Measurements from ENCODE around the gene FMN1. TPM values are rescaled to one million over a fixed set of nuclear protein-coding genes. Genes with fewer than 3 reads are reported as not detected.

FMN1 gene
- total RNA-seq, 1 donor from 2014 or later = 1.6 TPM

DNA sequence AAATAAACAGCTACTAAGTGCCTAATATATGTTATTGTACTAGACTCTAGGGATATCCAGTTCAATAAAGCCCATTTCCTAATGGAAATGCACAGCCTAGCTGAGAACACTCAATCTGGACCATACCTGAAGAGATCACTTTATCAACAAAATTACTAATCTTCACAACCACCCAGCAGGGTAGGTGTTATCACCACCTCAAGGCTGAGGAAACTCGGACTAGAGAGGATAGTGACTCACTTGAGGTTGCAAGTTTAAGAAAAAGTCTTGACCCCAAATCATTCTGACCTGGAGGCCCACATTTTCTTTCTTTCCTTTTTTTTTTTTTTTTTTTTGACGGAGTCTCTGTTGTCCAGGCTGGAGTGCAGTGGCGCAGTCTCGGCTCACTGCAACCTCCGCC, 3.1 kb upstream of the FMN1 start:
- Mint-ChIP-seq H3K36me3 (no peaks in the 10 kb centered on the region), H3K9me3 (no peaks in the 10 kb centered on the region), H3K4me3 (no peak overlapping the region), H3K27ac (no peak overlapping the region), H3K27me3 (ENCODE audit: low read depth) (peaks cover 36% of the 10 kb centered on the region), H3K4me1 (peaks cover 25% of the 10 kb centered on the region)
- no peak for DNase-seq (ENCODE audit: low spot score in 2 of 2, unreplicated experiment in 2 of 2)
- no peak for TF ChIP-seq CTCF (IDR thresholded peaks at IDR 0.05; ENCODE audit: unreplicated experiment)

- peak overlapping the region; percentile 76 for H3K4me3 Mint-ChIP-seq
- TF ChIP-seq CTCF (IDR thresholded peaks at IDR 0.05; ENCODE audit: unreplicated experiment) = no peak
- H3K27ac Mint-ChIP-seq = peak overlapping the region; percentile 53
- peaks cover 38% of the 10 kb centered on the region for H3K27me3 Mint-ChIP-seq (ENCODE audit: low read depth)
- no peak for DNase-seq (ENCODE audit: low spot score in 2 of 2, unreplicated experiment in 2 of 2)
- peaks cover 6% of the 10 kb centered on the region for H3K4me1 Mint-ChIP-seq
- H3K9me3 Mint-ChIP-seq = no peaks in the 10 kb centered on the region
- H3K36me3 Mint-ChIP-seq = no peaks in the 10 kb centered on the region
These were observed 277 bp downstream of the FMN1 start for GRCh38 chr15:33194237-33194636.

DNA sequence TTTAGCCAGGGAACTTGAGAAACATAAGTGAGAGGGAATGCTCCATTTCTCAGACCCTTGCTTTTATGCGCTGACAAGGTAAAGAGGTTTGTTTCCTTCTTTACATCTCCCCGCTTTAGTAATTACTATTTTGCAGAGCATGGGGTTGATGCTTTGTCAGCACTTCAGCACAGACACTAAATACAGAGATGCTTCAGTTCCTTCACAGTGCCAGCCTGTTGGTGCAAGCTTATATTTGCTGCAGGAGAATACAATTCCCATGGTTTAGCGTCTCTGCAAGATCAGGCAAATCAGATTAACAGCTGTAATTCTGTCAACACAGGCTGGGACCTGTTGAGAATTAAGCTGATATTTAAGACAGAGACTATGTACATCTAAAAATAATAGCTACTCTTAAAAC, 2.9 kb downstream of the FMN1 start:
- no peak overlapping the region for H3K4me3 Mint-ChIP-seq
- DNase-seq (ENCODE audit: low spot score in 2 of 2, unreplicated experiment in 2 of 2) = no peak
- H3K36me3 Mint-ChIP-seq = no peaks in the 10 kb centered on the region
- H3K9me3 Mint-ChIP-seq = no peaks in the 10 kb centered on the region
- TF ChIP-seq CTCF (IDR thresholded peaks at IDR 0.05; ENCODE audit: unreplicated experiment) = no peak
- peaks cover 41% of the 10 kb centered on the region for H3K27me3 Mint-ChIP-seq (ENCODE audit: low read depth)
- H3K27ac Mint-ChIP-seq = no peak overlapping the region
- H3K4me1 Mint-ChIP-seq = peaks cover 6% of the 10 kb centered on the region

DNA sequence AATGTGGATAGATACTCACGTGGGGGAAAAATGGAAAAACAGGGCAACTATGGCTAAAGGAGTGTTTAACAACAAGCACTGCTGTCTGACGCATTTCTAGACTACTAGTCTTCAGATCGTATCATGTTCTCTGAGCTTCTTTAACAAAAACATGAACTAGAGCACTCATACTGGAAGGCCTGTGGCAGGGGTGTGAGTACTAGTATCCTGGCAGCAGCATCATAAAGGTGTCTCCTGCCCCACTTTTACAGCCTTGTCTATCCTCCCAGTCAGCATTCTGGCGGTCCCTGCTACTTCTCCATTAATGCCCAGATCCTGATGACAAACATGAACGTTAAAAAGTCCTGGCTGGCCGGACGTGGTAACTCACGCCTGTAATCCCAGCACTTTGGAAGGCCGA, 4.0 kb downstream of the FMN1 start:
- H3K4me1 Mint-ChIP-seq = peaks cover 6% of the 10 kb centered on the region
- no peak overlapping the region for H3K4me3 Mint-ChIP-seq
- H3K36me3 Mint-ChIP-seq = no peaks in the 10 kb centered on the region
- no peaks in the 10 kb centered on the region for H3K9me3 Mint-ChIP-seq
- TF ChIP-seq CTCF (IDR thresholded peaks at IDR 0.05; ENCODE audit: unreplicated experiment) = no peak
- H3K27me3 Mint-ChIP-seq (ENCODE audit: low read depth) = peaks cover 36% of the 10 kb centered on the region
- DNase-seq (ENCODE audit: low spot score in 2 of 2, unreplicated experiment in 2 of 2) = no peak
- no peak overlapping the region for H3K27ac Mint-ChIP-seq

- no peaks in the 10 kb centered on the region for H3K36me3 Mint-ChIP-seq
- no peaks in the 10 kb centered on the region for H3K9me3 Mint-ChIP-seq
- H3K27me3 Mint-ChIP-seq (ENCODE audit: low read depth) = peaks cover 29% of the 10 kb centered on the region
- no peak for DNase-seq (ENCODE audit: low spot score in 2 of 2, unreplicated experiment in 2 of 2)
- H3K27ac Mint-ChIP-seq = no peak overlapping the region
- H3K4me3 Mint-ChIP-seq = no peak overlapping the region
- no peak for TF ChIP-seq CTCF (IDR thresholded peaks at IDR 0.05; ENCODE audit: unreplicated experiment)
- no peaks in the 10 kb centered on the region for H3K4me1 Mint-ChIP-seq
These were observed 5.8 kb downstream of the FMN1 start for GRCh38 chr15:33188641-33189257.

- H3K4me3 Mint-ChIP-seq = no peak overlapping the region
- no peaks in the 10 kb centered on the region for H3K4me1 Mint-ChIP-seq
These were observed 6.4 kb downstream of the FMN1 start for GRCh38 chr15:33188159-33188558.

More at GRCh38 chr15:33188159-33188558, 6.4 kb downstream of the FMN1 start:
- Mint-ChIP-seq H3K9me3 (no peaks in the 10 kb centered on the region), H3K36me3 (no peaks in the 10 kb centered on the region), H3K27me3 (ENCODE audit: low read depth) (peaks cover 23% of the 10 kb centered on the region), H3K27ac (no peak overlapping the region)
- no peak for DNase-seq (ENCODE audit: low spot score in 2 of 2, unreplicated experiment in 2 of 2)
- no peak for TF ChIP-seq CTCF (IDR thresholded peaks at IDR 0.05; ENCODE audit: unreplicated experiment)

Data from mesothelial cell of epicardium (in vitro differentiated cells).